OCI-LY3 (cell line): ENCODE data around the gene POLD2.

Experiments used
- H2AFZ ChIP-seq: fragments of 200-600, 300-600 bp; shearing (Covaris generic); 2 replicates; pipeline ENCODE4 v1.6.0; 2014; ENCODE audit warnings: antibody characterized with exemption, low read depth, low read length
- H3K27ac ChIP-seq: fragments of 200-600, 300-600 bp; sonication (generic); 2 replicates; pipeline ENCODE4 v1.5.1; 2014; ENCODE audit warnings: mild to moderate bottlenecking, low read length, moderate library complexity, mixed read lengths
- H3K27me3 ChIP-seq: fragments of 200-600, 300-600 bp; sonication (generic); 2 replicates; pipeline ENCODE4 v1.6.1; 2014; ENCODE audit warnings: low read depth, low read length, mixed read lengths
- H3K36me3 ChIP-seq: fragments of 200-600, 300-600 bp; sonication (generic); replicated peaks from 2 replicates; pipeline ENCODE3; 2014; ENCODE audit warnings: low read depth, low read length, mixed read lengths
- H3K4me1 ChIP-seq: fragments of 300-600, 200-600 bp; sonication (generic); 2 replicates; pipeline ENCODE4 v1.6.1; 2014; ENCODE audit warnings: low read length, mixed read lengths
- H3K4me2 ChIP-seq: fragments of 200-600, 300-600 bp; sonication (generic); 2 replicates; pipeline ENCODE4 v1.6.1; 2014; ENCODE audit warnings: low read length, mixed read lengths
- H3K4me3 ChIP-seq: fragments of 300-600, 200-600 bp; sonication (generic); 2 replicates; pipeline ENCODE4 v1.5.1; 2014; ENCODE audit warnings: antibody characterized with exemption, mild to moderate bottlenecking, low read length, moderate library complexity
- H3K79me2 ChIP-seq: fragments of 300-600, 200-600 bp; shearing (Covaris generic); 2 replicates; pipeline ENCODE4 v1.6.1; 2014; ENCODE audit warnings: mild to moderate bottlenecking, low read length, mixed read lengths
- H3K9ac ChIP-seq: fragments of 300-600, 200-600 bp; shearing (Covaris generic); 2 replicates; pipeline ENCODE4 v1.6.0; 2014; ENCODE audit warnings: mild to moderate bottlenecking, low read length, moderate library complexity
- H3K9me3 ChIP-seq: fragments of 200-600, 300-600 bp; shearing (Covaris generic); 2 replicates; pipeline ENCODE4 v1.6.1; 2014; ENCODE audit warnings: low read length, mixed read lengths; ENCODE audit not compliant: insufficient read depth
- H4K20me1 ChIP-seq: fragments of 200-600, 300-600 bp; sonication (generic); 2 replicates; pipeline ENCODE4 v1.6.1; 2016; ENCODE audit warnings: low read length, mixed read lengths; ENCODE audit not compliant: insufficient read depth
- EZH2phosphoT487 ChIP-seq: fragments of 200-600 bp; shearing (Covaris generic); IDR thresholded peaks from 2 replicates; pipeline ENCODE4 v1.6.1; 2018; ENCODE audit warnings: antibody characterized with exemption, mixed run types, low read depth
- TF ChIP-seq, protein P1 (sequence below): fragments of 200-600, 300-600 bp; sonication (generic); IDR thresholded peaks from 2 replicates; pipeline ENCODE4 v1.5.1; 2014; ENCODE audit warnings: antibody characterized with exemption, low read length, low read depth

Gene POLD2

DNA sequence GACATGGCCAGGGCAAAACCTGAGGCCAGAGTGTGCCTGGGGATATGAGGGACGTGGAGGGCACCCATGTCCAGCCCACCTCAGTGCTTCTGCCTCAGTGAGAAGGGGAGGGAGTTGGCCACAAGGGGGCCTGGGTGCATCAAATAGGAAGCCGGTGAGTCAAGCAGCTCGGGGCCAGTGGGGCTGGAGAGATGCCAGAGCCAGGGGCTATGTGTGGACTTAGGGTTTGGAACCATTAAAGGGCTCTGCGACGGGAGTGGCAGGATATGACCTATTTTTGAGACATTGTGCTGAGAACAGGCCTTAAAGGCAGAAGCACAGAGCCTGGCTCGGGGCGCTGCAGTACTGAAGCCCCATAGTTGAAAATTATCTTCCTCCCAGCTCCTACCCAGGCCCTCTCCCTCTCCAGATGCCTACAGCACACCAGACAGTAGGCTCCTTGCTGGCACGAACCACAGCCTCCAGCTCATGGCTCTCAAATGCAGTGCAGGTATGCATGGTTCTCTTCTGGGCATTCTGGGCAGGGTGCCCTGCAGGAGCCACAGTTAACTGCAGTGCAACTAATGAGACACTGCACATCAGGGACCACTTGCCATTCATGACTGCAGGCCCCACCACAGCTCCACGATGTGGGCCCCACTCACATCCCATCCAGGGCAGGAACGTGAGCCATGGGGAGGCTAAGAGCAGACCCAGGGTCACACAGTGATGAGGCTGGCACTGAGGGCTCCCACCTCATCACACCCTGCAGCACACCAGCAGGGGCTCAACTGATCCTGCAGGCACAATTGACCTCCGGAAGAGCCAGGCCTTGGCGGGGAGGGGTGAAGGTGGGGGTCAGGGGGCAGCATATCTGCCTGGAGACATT, 50.8 kb downstream of the POLD2 start:
- Histone ChIP-seq H3K36me3 (peaks cover 32% of the 10 kb centered on the region), H3K79me2 (no peaks in the 10 kb centered on the region), H3K27ac (no peak overlapping the region), H4K20me1 (0 out of 2 replicates have a peak, but pooled peaks cover 3% of the 10 kb centered on the region), H3K9ac (no peak overlapping the region), H3K9me3 (no peaks in the 10 kb centered on the region), H3K4me1 (no peaks in the 10 kb centered on the region; the same call in 1 of the 2 replicates), H3K4me3 (no peak overlapping the region), H3K4me2 (no peak overlapping the region), H3K27me3 (no peaks in the 10 kb centered on the region), H2AFZ (no peak overlapping the region)
- no peak for TF ChIP-seq EZH2phosphoT487
- TF ChIP-seq, protein P1, sequence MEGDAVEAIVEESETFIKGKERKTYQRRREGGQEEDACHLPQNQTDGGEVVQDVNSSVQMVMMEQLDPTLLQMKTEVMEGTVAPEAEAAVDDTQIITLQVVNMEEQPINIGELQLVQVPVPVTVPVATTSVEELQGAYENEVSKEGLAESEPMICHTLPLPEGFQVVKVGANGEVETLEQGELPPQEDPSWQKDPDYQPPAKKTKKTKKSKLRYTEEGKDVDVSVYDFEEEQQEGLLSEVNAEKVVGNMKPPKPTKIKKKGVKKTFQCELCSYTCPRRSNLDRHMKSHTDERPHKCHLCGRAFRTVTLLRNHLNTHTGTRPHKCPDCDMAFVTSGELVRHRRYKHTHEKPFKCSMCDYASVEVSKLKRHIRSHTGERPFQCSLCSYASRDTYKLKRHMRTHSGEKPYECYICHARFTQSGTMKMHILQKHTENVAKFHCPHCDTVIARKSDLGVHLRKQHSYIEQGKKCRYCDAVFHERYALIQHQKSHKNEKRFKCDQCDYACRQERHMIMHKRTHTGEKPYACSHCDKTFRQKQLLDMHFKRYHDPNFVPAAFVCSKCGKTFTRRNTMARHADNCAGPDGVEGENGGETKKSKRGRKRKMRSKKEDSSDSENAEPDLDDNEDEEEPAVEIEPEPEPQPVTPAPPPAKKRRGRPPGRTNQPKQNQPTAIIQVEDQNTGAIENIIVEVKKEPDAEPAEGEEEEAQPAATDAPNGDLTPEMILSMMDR = peak; percentile 57

DNA sequence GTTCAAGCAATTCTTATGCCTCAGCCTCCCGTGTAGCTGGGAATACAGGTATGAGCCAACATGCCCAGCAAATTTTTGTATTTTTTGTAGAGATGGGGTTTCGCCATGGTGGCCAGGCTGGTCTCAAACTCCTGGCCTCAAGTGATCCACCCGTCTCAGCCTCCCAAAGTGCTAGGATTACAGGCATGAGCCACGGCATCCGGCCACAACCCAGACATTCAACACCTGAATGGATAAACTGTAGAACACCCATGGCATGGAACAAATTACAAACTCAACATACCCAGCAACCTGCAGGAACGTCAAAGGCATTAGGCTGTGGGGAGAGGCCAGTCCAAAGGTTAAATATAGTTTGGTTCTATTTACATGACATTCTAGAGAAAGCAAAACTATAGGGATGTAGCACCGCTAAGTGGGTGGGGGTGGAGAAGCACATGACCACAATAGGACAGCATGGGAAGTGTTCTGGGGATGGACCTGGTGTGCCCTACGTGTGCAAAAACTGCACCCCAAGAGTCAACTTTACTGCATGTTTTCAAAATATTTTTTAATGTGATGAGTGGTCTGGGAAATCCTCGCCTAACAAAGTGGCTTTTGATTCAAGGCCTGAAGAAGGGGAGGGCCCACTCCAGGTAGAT, 51.5 kb downstream of the POLD2 start:
- peaks cover 4% of the 10 kb centered on the region; the same call in 1 of the 2 replicates for H4K20me1 ChIP-seq
- no peak overlapping the region for H3K4me3 ChIP-seq
- no peaks in the 10 kb centered on the region for H3K79me2 ChIP-seq
- H2AFZ ChIP-seq = no peak overlapping the region
- H3K27ac ChIP-seq = no peak overlapping the region
- H3K27me3 ChIP-seq = no peaks in the 10 kb centered on the region
- TF ChIP-seq, protein P1 = no peak
- TF ChIP-seq EZH2phosphoT487 = no peak
- peaks cover 28% of the 10 kb centered on the region for H3K36me3 ChIP-seq
- no peak overlapping the region for H3K9ac ChIP-seq
- H3K4me2 ChIP-seq = no peak overlapping the region
- H3K4me1 ChIP-seq = no peaks in the 10 kb centered on the region; the same call in 1 of the 2 replicates
- H3K9me3 ChIP-seq = no peaks in the 10 kb centered on the region

DNA sequence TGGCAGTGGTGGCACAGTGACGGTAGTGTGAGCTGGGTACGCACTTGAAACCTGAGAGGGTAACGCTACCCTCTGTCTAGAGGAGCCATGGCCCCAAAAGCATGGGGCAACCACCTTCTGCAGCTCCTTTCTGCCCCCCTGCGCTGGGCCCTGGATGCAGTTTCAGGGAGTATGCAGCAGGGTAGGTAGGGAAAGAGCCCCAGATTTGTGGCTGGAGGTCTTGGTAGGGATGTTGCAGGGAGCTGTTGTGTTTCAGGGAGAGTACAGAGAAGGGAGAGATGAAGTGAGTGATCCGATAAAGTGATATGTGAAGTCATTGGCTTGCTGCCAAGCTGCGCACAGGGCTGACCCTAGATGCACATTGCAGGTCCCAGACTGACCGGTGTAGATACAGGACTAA, 55.3 kb downstream of the POLD2 start:
- H3K4me1 ChIP-seq = no peaks in the 10 kb centered on the region; the same call in 1 of the 2 replicates
- H3K4me2 ChIP-seq = no peak overlapping the region
- peaks cover 7% of the 10 kb centered on the region for H3K36me3 ChIP-seq
- H3K4me3 ChIP-seq = no peak overlapping the region
- no peaks in the 10 kb centered on the region for H3K9me3 ChIP-seq
- H3K9ac ChIP-seq = no peak overlapping the region
- no peak overlapping the region for H2AFZ ChIP-seq
- H4K20me1 ChIP-seq = peaks cover 6% of the 10 kb centered on the region; the same call in 1 of the 2 replicates
- H3K27ac ChIP-seq = no peak overlapping the region
- no peaks in the 10 kb centered on the region for H3K79me2 ChIP-seq
- TF ChIP-seq, protein P1 = no peak
- H3K27me3 ChIP-seq = peaks cover 12% of the 10 kb centered on the region
